GM18498 (cell line): ENCODE measurements around the gene S100A2.

Experiments
- ATAC-seq: cut with Tn5 transposase; IDR thresholded peaks from one replicate; pipeline ENCODE4 v1.9.1; 2021; ENCODE audit warnings: mild to moderate bottlenecking, moderate library complexity; ENCODE audit not compliant: unreplicated experiment

S100A2 gene

GRCh38 chr1:153546796-153547559, 18.7 kb downstream of the S100A2 start:
- ATAC-seq, result no peak

- ATAC-seq, result no peak
Measured at GRCh38 chr1:153546371-153546770, 19.3 kb downstream of the S100A2 start.

GRCh38 chr1:153545067-153546055, 20.3 kb downstream of the S100A2 start, which contains the start of gene S100A4:
Gene S100A4, minus strand, starts transcription at chr1:153545806. Its CDS starts 1,012 bp downstream, at chr1:153544794.
- no peak for ATAC-seq

- no peak for ATAC-seq
Measured at GRCh38 chr1:153544453-153545066, 21.1 kb downstream of the S100A2 start.

GRCh38 chr1:153543736-153544135, 21.9 kb downstream of the S100A2 start:
- no peak for ATAC-seq

GRCh38 chr1:153542956-153543711, 22.5 kb downstream of the S100A2 start:
- no peak for ATAC-seq

GRCh38 chr1:153541641-153542590, 23.7 kb downstream of the S100A2 start:
- no peak for ATAC-seq

GRCh38 chr1:153540394-153541361, 25.0 kb downstream of the S100A2 start, which contains the start of gene S100A5:
Gene S100A5, minus strand, starts transcription at chr1:153540934. Its CDS starts 743 bp downstream, at chr1:153540191.
- ATAC-seq, result no peak

- no peak for ATAC-seq
Measured at GRCh38 chr1:153539395-153540093, 26.1 kb downstream of the S100A2 start.

GRCh38 chr1:153538315-153538821, 27.3 kb downstream of the S100A2 start:
- ATAC-seq, result no peak

GRCh38 chr1:153537376-153537730, 28.3 kb downstream of the S100A2 start:
- ATAC-seq, result no peak

GRCh38 chr1:153536671-153537375, 28.8 kb downstream of the S100A2 start:
- ATAC-seq, result no peak

GRCh38 chr1:153536012-153536670, 29.5 kb downstream of the S100A2 start:
- ATAC-seq, result no peak

- no peak for ATAC-seq
Measured at GRCh38 chr1:153535242-153536011, 30.2 kb downstream of the S100A2 start, which contains the start of gene S100A6. Gene S100A6, minus strand, starts transcription at chr1:153535991. Its CDS starts 652 bp downstream, at chr1:153535339.

- no peak for ATAC-seq
Measured at GRCh38 chr1:153534925-153535241, 30.8 kb downstream of the S100A2 start.
